ENCODE results near the gene DNAJB12.

The DNAJB12 gene

GRCh38 chr10:72344932-72345331 lies 9.8 kb downstream of the DNAJB12 start:
- DNase-seq = no peak
- H3K4me1 Mint-ChIP-seq (ENCODE audit: low read depth in 2 of 2) = peaks cover 21 to 23% of the 10 kb centered on the region in 2 donors
- ATAC-seq (replicated peaks) = no peak

DNA sequence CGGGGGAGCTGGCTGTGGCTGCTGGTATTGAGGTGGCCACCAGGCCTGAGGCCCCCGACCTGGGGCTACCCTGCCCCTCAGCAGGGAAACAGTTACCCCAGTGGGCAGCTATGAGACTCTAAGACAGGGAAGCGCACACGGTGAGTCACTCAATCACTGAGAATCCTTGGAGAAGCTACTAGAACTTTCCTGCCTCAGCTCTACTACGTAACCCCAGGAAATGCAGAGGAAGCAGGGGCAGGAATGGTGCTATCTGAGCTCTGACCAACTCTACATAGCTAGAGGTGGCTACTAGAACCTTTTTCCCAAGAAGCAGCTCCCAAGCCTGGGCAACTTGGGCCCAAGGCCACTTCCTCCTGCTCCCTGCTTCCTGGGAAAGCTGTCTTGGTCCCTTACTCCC lies 11.8 kb downstream of the DNAJB12 start:
- DNase-seq (no peak), ATAC-seq (replicated peaks) (no peak)
- Mint-ChIP-seq H3K4me1 (ENCODE audit: low read depth in 2 of 2) (peaks cover 10 to 17% of the 10 kb centered on the region in 2 donors), H3K27me3 (no peaks in the 10 kb centered on the region), H3K4me3 (no peak overlapping the region), H3K36me3 (ENCODE audit: insufficient read depth) (peaks cover 41% of the 10 kb centered on the region), H3K27ac (peak overlapping the region; percentile 49), H3K9me3 (no peaks in the 10 kb centered on the region)

More at GRCh38 chr10:72344932-72345331, 9.8 kb downstream of the DNAJB12 start:
- Mint-ChIP-seq H3K27ac (peak overlapping the region; percentile 22 to 65), H3K36me3 (ENCODE audit: insufficient read depth) (peaks cover 38% of the 10 kb centered on the region), H3K27me3 (no peaks in the 10 kb centered on the region), H3K4me3 (no peak overlapping the region), H3K9me3 (no peaks in the 10 kb centered on the region)

DNA sequence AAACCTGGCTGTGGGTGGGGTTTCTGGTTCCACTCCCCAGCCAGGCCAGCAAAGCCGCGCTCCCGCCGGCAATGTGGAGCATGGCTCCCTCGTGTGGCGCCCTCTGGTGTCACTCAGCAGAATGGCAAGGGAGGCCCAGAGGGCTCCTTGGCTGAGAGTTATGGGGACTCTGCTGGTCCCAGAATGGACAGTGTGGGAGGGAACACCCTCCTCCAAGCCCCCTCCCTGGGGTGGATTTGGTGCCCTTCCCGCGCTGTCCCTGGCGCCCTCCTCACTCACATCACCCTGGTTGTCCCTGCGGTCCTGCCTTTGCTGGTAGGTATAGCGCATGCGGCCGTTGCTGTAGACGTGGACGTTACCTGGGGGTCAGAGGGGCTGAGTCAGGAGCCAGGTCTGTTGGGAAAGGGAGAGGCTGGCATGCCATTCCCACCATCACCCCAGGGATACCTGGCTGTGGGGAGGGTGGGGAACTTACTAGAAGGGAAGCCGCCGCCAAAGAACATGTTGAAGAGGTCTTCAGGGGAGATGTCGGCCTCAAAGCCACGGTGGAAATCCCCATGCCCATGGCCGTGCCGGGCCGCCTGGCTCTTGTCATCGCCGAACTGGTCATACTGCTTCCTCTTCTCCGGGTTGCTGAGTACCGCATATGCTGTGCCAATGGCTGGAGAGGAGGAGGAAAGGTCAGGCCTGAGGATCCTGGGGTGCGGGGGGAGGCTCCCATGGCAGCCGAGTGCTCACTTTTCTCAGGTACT lies 14.0 kb downstream of the DNAJB12 start:
- ATAC-seq (replicated peaks) (peak; percentile 55), DNase-seq (peak; percentile 78 to 80 (median 80))
- Mint-ChIP-seq H3K27ac (peak overlapping the region in 1 of 2 donors; percentile 79), H3K36me3 (ENCODE audit: insufficient read depth) (peaks cover 55% of the 10 kb centered on the region), H3K4me1 (ENCODE audit: low read depth in 2 of 2) (peaks cover 27 to 33% of the 10 kb centered on the region in 2 donors), H3K27me3 (no peaks in the 10 kb centered on the region), H3K4me3 (no peak overlapping the region), H3K9me3 (no peaks in the 10 kb centered on the region)

DNA sequence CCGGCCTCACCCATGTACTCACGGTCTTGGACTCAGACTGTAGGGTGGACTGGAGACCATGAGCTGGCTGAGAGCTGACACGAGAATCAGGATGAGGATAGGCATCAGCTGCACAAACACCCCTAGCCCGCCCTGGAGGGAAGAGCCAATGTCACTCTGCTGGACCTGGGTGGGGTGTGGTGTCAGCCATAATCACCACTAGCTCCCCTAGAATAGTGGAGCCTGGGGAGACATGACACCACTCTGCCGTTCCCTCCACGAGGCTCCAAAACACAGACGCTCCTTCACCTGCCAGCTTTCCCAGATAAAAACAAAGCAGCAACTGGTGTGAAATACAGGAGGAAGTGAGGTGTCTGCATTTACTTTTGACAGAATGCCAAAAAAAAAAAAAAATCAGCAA lies 16.5 kb downstream of the DNAJB12 start:
- no peaks in the 10 kb centered on the region for H3K9me3 Mint-ChIP-seq
- H3K36me3 Mint-ChIP-seq (ENCODE audit: insufficient read depth) = peaks cover 64% of the 10 kb centered on the region
- ATAC-seq (replicated peaks) (no peak), DNase-seq (no peak)
- H3K4me1 Mint-ChIP-seq (ENCODE audit: low read depth in 2 of 2) = peaks cover 40 to 51% of the 10 kb centered on the region in 2 donors
- H3K27ac Mint-ChIP-seq = no peak overlapping the region
- no peaks in the 10 kb centered on the region for H3K27me3 Mint-ChIP-seq
- no peak overlapping the region for H3K4me3 Mint-ChIP-seq

DNA sequence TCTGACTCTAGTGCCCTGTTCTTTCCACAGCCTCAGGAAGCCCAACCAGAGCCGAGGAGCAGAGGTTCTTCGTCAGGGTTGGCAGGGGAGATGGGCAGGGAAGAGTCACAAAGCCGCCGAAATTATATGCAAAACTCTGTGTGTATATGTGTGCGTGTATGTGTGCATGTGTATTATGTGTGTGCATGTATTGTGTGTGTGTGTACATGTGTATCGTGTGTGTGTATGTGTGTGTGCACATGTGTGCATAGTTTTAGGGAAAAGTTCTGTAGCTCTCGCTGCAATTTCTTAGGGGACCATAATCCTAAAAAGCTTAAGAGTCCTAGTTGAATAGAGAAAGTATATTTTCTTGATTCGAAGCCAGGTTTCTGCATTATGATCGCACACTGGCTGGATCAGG lies 17.0 kb downstream of the DNAJB12 start:
- Mint-ChIP-seq H3K27ac (no peak overlapping the region), H3K9me3 (no peaks in the 10 kb centered on the region), H3K4me1 (ENCODE audit: low read depth in 2 of 2) (peaks cover 44 to 50% of the 10 kb centered on the region in 2 donors), H3K27me3 (no peaks in the 10 kb centered on the region), H3K4me3 (no peak overlapping the region), H3K36me3 (ENCODE audit: insufficient read depth) (peaks cover 62% of the 10 kb centered on the region)
- ATAC-seq (replicated peaks) = no peak
- DNase-seq = no peak

DNA sequence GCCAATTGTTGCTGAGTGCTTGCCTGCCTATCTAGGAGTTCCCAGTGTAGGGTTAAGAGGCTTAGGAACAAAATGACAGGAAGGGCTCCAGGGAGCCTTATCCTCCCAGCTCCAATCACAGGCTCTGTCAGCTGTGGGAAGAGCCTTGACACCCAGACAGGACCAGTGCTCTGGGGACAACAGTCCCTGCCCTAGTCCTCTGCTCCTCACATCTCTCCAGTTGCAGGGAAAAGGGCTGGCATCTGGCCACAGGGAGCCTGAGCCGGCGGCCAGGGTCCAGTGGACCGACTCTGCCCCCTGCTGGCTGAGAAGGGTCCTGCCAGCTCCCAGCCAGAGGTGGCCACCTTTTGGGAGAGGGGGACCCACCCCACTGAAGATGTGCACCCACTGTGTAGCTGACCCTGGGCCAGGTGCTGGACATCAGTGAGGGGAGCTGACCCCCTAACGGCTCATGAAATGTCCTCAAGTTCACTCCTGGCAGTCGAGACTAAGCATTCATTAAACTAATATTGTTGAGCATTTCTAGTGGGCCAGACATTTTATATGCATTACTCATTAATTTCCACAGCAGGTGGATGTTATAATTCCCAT lies 17.6 kb downstream of the DNAJB12 start:
- peaks cover 47 to 49% of the 10 kb centered on the region in 2 donors for H3K4me1 Mint-ChIP-seq (ENCODE audit: low read depth in 2 of 2)
- no peak for ATAC-seq (replicated peaks)
- DNase-seq = peak; percentile 57 to 65 (median 64)
- H3K9me3 Mint-ChIP-seq = no peaks in the 10 kb centered on the region
- H3K4me3 Mint-ChIP-seq = peak overlapping the region; percentile 54 to 85
- no peaks in the 10 kb centered on the region for H3K27me3 Mint-ChIP-seq
- H3K36me3 Mint-ChIP-seq (ENCODE audit: insufficient read depth) = peaks cover 58% of the 10 kb centered on the region
- peak overlapping the region; percentile 97 to 98 for H3K27ac Mint-ChIP-seq

GRCh38 chr10:72336259-72337038 lies 18.3 kb downstream of the DNAJB12 start:
- Mint-ChIP-seq H3K9me3 (no peaks in the 10 kb centered on the region), H3K36me3 (ENCODE audit: insufficient read depth) (peaks cover 65% of the 10 kb centered on the region), H3K27ac (peak overlapping the region; percentile 97 to 98), H3K4me1 (ENCODE audit: low read depth in 2 of 2) (peaks cover 53 to 54% of the 10 kb centered on the region in 2 donors), H3K27me3 (no peaks in the 10 kb centered on the region), H3K4me3 (peak overlapping the region; percentile 85 to 88)
- ATAC-seq (replicated peaks) (no peak), DNase-seq (no peak)

GRCh38 chr10:72335394-72336258 lies 19.1 kb downstream of the DNAJB12 start:
- ATAC-seq (replicated peaks) = peak; percentile 34
- no peaks in the 10 kb centered on the region for H3K9me3 Mint-ChIP-seq
- peaks cover 59% of the 10 kb centered on the region for H3K36me3 Mint-ChIP-seq (ENCODE audit: insufficient read depth)
- no peaks in the 10 kb centered on the region for H3K27me3 Mint-ChIP-seq
- peak overlapping the region; percentile 85 to 88 for H3K4me3 Mint-ChIP-seq
- H3K27ac Mint-ChIP-seq = peak overlapping the region; percentile 97 to 98
- DNase-seq = peak; percentile 58 to 63 (median 60)
- peaks cover 55 to 60% of the 10 kb centered on the region in 2 donors for H3K4me1 Mint-ChIP-seq (ENCODE audit: low read depth in 2 of 2)

DNA sequence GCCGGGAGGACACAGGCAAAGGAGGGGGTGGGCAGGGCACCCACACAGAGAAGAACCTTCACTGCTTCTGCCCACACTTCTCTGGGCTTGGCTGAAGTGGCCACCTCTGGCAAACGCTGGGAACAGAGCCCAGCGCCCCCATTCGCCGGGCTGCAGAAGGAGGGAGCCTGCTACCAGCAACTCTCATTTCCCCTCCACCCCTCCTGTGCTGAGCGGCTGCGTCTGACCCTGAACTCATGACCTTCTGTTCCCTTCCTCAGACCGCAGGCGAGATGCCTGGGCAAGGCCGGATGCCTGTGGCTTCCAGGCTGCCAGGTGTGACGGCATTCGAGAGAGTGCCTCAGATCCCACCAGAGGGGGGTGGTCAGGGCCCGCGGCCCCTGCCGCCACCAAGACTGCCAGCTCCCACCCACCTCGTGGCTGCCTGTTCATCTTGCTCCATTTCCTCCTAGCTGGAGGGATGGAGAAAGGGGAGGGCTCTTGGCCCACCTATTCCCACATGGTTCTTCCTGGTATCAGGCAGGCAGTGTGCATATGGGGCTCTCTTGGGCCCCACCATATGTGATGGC lies 19.8 kb downstream of the DNAJB12 start:
- Mint-ChIP-seq H3K9me3 (no peaks in the 10 kb centered on the region), H3K4me1 (ENCODE audit: low read depth in 2 of 2) (peaks cover 58 to 65% of the 10 kb centered on the region in 2 donors), H3K36me3 (ENCODE audit: insufficient read depth) (peaks cover 56% of the 10 kb centered on the region), H3K27me3 (no peaks in the 10 kb centered on the region), H3K4me3 (peak overlapping the region; percentile 85 to 88), H3K27ac (peak overlapping the region; percentile 97 to 98)
- DNase-seq (peak; percentile 89 to 90 (median 90)), ATAC-seq (replicated peaks) (peak; percentile 68)

DNA sequence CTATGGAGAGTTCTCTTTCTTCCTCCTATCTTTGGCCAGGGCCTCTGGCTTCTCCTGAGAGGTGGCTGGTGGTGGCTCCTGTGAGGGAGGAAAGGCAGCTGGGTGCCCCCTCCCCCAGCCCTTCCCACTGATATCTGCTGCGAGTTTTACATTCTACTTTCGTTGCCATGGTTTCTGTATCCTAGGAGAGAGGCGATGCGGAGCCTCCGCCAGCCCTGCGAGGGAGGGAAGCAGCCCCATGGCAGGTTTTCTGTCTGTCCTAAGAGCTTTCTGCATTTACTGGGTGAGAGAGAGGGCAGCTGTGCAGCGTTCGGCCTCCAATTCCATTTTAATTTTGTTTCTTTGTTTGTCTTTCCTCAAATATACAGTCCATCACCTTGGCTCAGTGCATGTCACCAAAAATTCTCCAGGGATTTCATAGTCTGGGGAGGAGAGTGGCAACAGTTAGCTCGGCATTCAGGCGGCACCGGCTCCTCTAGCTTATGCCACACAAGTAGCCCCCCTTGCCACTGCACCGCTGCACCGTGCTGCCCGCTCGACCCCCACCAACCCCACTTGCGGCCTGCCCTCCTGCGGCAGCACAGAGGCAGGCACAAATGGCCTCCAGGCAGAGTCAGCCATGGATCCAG lies 20.4 kb downstream of the DNAJB12 start:
- no peak for ATAC-seq (replicated peaks)
- Mint-ChIP-seq H3K4me3 (peak overlapping the region; percentile 85 to 88), H3K27me3 (no peaks in the 10 kb centered on the region), H3K4me1 (ENCODE audit: low read depth in 2 of 2) (peaks cover 61 to 70% of the 10 kb centered on the region in 2 donors), H3K36me3 (ENCODE audit: insufficient read depth) (peaks cover 60% of the 10 kb centered on the region), H3K27ac (peak overlapping the region; percentile 97 to 98), H3K9me3 (no peaks in the 10 kb centered on the region)
- no peak for DNase-seq

- ATAC-seq (replicated peaks) (no peak), DNase-seq (no peak)
- H3K4me3 Mint-ChIP-seq = peak overlapping the region; percentile 85 to 88
- H3K4me1 Mint-ChIP-seq (ENCODE audit: low read depth in 2 of 2) = peaks cover 65 to 75% of the 10 kb centered on the region in 2 donors
- H3K36me3 Mint-ChIP-seq (ENCODE audit: insufficient read depth) = peaks cover 52% of the 10 kb centered on the region
- H3K27me3 Mint-ChIP-seq = no peaks in the 10 kb centered on the region
- no peaks in the 10 kb centered on the region for H3K9me3 Mint-ChIP-seq
- H3K27ac Mint-ChIP-seq = peak overlapping the region; percentile 97 to 98
Measured at GRCh38 chr10:72333112-72334015, 21.4 kb downstream of the DNAJB12 start.
